Neural progenitor cell (in vitro differentiated cells): ENCODE results near the gene DCTPP1. TPM values are rescaled to one million over a fixed set of nuclear protein-coding genes. Genes with fewer than 3 reads are reported as not detected.

Source experiments
- DNase-seq: peaks from one replicate; pipeline ENCODE4 v3.0.0-alpha.2; 2016; ENCODE audit warnings: low spot score
- H2AFZ ChIP-seq: fragments of 200-600 bp; sonication (generic); replicated peaks from 2 replicates; pipeline ENCODE4 v1.6.1; 2016; ENCODE audit warnings: antibody characterized with exemption
- H3F3A ChIP-seq: fragments of 200-600 bp; sonication (generic); 2 replicates; pipeline ENCODE4 v1.6.1; 2016; ENCODE audit warnings: antibody characterized with exemption, low read depth
- H3K27ac ChIP-seq: fragments of 200-600 bp; sonication (generic); 2 replicates; pipeline ENCODE4 v1.5.1; 2016; ENCODE audit warnings: mild to moderate bottlenecking
- H3K27me3 ChIP-seq: fragments of 200-600 bp; sonication (generic); 2 replicates; pipeline ENCODE4 v1.6.1; 2016; ENCODE audit warnings: mild to moderate bottlenecking, moderate library complexity
- H3K36me3 ChIP-seq: fragments of 200-600 bp; sonication (generic); 2 replicates; pipeline ENCODE4 v1.5.1; 2016
- H3K4me1 ChIP-seq: fragments of 200-600 bp; sonication (generic); 2 replicates; pipeline ENCODE4 v1.6.1; 2016; ENCODE audit warnings: mixed run types
- H3K4me2 ChIP-seq: fragments of 200-600 bp; sonication (generic); 2 replicates; pipeline ENCODE4 v1.6.1; 2016
- H3K4me3 ChIP-seq: fragments of 200-600 bp; sonication (generic); 2 replicates; pipeline ENCODE4 v1.5.1; 2016
- H3K79me2 ChIP-seq: fragments of 200-600 bp; sonication (generic); 2 replicates; pipeline ENCODE4 v1.6.1; 2016; ENCODE audit warnings: low read depth
- H3K9ac ChIP-seq: fragments of 200-600 bp; sonication (generic); 2 replicates; pipeline ENCODE4 v1.6.1; 2016
- H3K9me3 ChIP-seq: fragments of 200-600 bp; sonication (generic); 2 replicates; pipeline ENCODE4 v1.5.1; 2016; ENCODE audit warnings: low read depth
- H4K20me1 ChIP-seq: fragments of 200-600 bp; sonication (generic); 2 replicates; pipeline ENCODE4 v1.6.1; 2016; ENCODE audit warnings: low read depth
- H3K27ac Mint-ChIP-seq: 3 replicates; pipeline ENCODE4 v1.8.0; 2021; ENCODE audit warnings: mixed read lengths
- H3K27me3 Mint-ChIP-seq: 2 replicates; pipeline ENCODE4 v1.8.0; 2022; ENCODE audit warnings: low read depth, mild to moderate bottlenecking, inconsistent platforms, moderate library complexity, mixed read lengths; ENCODE audit not compliant: insufficient read depth
- H3K36me3 Mint-ChIP-seq: 3 replicates; pipeline ENCODE4 v1.8.0; 2021; ENCODE audit warnings: mixed read lengths
- H3K4me1 Mint-ChIP-seq: 3 replicates; pipeline ENCODE4 v1.8.0; 2021; ENCODE audit warnings: mixed read lengths
- H3K4me3 Mint-ChIP-seq: 3 replicates; pipeline ENCODE4 v1.8.0; 2021; ENCODE audit warnings: mild to moderate bottlenecking, moderate library complexity, mixed read lengths
- H3K9me3 Mint-ChIP-seq: 3 replicates; pipeline ENCODE4 v1.8.0; 2020; ENCODE audit warnings: mixed read lengths
- EZH2 ChIP-seq: fragments of 200-600 bp; sonication (generic); IDR thresholded peaks from 2 replicates; pipeline ENCODE4 v1.6.1; 2017; ENCODE audit warnings: antibody characterized with exemption, mild to moderate bottlenecking, moderate library complexity
- EZH2phosphoT487 ChIP-seq: fragments of 200-600 bp; sonication (generic); IDR thresholded peaks from 2 replicates; pipeline ENCODE4 v1.6.1; 2017; ENCODE audit warnings: antibody characterized with exemption
- total RNA-seq: library from RNA; depleted of rRNA; stranded (reverse); fragments of >200 nt; gene quantifications from 2 replicates; pipeline ENCODE4 v1.2.3, GENCODE V29; 2015; ENCODE audit warnings: low replicate concordance
- TF ChIP-seq, protein P1 (sequence below): fragments of 200-600 bp; sonication (generic); IDR thresholded peaks from 2 replicates; pipeline ENCODE4 v1.5.1; 2017; ENCODE audit warnings: antibody characterized with exemption, mild to moderate bottlenecking

The DCTPP1 gene
- total RNA-seq, 1 donor from 2014 or later = 30.4 TPM

- no peak overlapping the region for H3K9ac ChIP-seq
- H4K20me1 ChIP-seq = no peaks in the 10 kb centered on the region
- Mint-ChIP-seq H3K27me3 (peaks cover 3% of the 10 kb centered on the region), H3K27ac (no peak overlapping the region), H3K36me3 (no peaks in the 10 kb centered on the region), H3K4me1 (no peaks in the 10 kb centered on the region), H3K9me3 (no peaks in the 10 kb centered on the region), H3K4me3 (no peak overlapping the region)
- no peak overlapping the region for H2AFZ ChIP-seq
- H3K79me2 ChIP-seq = no peaks in the 10 kb centered on the region
- no peak overlapping the region for H3K4me2 ChIP-seq
- H3K4me1 ChIP-seq = no peaks in the 10 kb centered on the region
- no peaks in the 10 kb centered on the region for H3K36me3 ChIP-seq
- DNase-seq = no peak
- H3K4me3 ChIP-seq = no peak overlapping the region
- no peaks in the 10 kb centered on the region for H3F3A ChIP-seq
- no peaks in the 10 kb centered on the region for H3K9me3 ChIP-seq
- H3K27ac ChIP-seq = no peak overlapping the region
- no peaks in the 10 kb centered on the region for H3K27me3 ChIP-seq
- TF ChIP-seq, protein P1, sequence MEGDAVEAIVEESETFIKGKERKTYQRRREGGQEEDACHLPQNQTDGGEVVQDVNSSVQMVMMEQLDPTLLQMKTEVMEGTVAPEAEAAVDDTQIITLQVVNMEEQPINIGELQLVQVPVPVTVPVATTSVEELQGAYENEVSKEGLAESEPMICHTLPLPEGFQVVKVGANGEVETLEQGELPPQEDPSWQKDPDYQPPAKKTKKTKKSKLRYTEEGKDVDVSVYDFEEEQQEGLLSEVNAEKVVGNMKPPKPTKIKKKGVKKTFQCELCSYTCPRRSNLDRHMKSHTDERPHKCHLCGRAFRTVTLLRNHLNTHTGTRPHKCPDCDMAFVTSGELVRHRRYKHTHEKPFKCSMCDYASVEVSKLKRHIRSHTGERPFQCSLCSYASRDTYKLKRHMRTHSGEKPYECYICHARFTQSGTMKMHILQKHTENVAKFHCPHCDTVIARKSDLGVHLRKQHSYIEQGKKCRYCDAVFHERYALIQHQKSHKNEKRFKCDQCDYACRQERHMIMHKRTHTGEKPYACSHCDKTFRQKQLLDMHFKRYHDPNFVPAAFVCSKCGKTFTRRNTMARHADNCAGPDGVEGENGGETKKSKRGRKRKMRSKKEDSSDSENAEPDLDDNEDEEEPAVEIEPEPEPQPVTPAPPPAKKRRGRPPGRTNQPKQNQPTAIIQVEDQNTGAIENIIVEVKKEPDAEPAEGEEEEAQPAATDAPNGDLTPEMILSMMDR = no peak
- TF ChIP-seq EZH2 (no peak), EZH2phosphoT487 (no peak)
These were observed 29.6 kb upstream of the DCTPP1 start for GRCh38 chr16:30459456-30459855.

- Histone ChIP-seq H2AFZ (no peak overlapping the region), H3K36me3 (no peaks in the 10 kb centered on the region), H3F3A (no peaks in the 10 kb centered on the region), H3K4me3 (no peak overlapping the region), H4K20me1 (no peaks in the 10 kb centered on the region), H3K27me3 (no peaks in the 10 kb centered on the region), H3K79me2 (no peaks in the 10 kb centered on the region), H3K9me3 (no peaks in the 10 kb centered on the region), H3K9ac (no peak overlapping the region), H3K4me1 (no peaks in the 10 kb centered on the region), H3K4me2 (no peak overlapping the region), H3K27ac (no peak overlapping the region)
- Mint-ChIP-seq H3K4me3 (no peak overlapping the region), H3K27me3 (peaks cover 6% of the 10 kb centered on the region), H3K27ac (no peak overlapping the region), H3K9me3 (no peaks in the 10 kb centered on the region), H3K36me3 (no peaks in the 10 kb centered on the region), H3K4me1 (no peaks in the 10 kb centered on the region)
- DNase-seq = no peak
- TF ChIP-seq EZH2phosphoT487 (no peak), EZH2 (no peak)
- TF ChIP-seq, protein P1 = no peak
These were observed 28.9 kb upstream of the DCTPP1 start for GRCh38 chr16:30458561-30459394.

DNA sequence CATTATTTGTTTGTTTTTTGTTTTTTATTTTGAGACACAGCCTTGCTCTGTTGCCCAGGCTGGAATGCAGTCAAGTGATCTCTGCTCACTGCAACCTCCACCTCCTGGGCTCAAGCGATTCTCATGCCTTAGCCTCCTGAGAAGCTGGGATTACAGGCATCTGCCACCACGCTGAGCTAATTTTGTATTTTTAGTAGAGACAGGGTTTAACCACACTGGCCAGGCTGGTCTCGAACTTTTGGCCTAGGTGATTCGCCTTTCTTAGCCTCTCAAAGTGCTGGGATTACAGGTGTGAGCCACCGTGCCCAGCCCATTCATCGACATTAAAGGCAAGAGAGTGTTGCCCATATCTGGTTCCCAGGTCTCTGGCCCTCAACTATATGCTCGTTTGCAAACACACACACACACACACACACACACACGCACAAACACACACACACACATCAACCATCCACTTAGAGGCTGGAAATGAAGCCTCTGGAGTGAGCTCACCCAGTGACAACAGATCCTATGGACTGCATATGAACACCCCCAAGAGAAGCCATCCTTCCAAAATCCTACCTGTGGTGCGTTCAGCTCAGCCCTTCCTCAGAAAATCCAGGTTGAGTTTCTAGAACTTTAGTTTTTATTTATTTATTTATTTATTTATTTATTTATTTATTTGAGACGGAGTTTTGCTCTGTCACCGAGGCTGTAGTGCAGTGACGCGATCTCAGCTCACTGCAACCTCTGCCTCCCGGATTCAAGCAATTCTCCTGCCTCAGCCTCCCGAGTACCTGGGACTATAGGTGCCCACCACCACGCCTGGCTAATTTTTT lies 28.1 kb upstream of the DCTPP1 start:
- no peak overlapping the region for H3K4me3 ChIP-seq
- TF ChIP-seq EZH2 (no peak), EZH2phosphoT487 (no peak)
- no peaks in the 10 kb centered on the region for H3K36me3 ChIP-seq
- no peak overlapping the region for H3K27ac ChIP-seq
- Mint-ChIP-seq H3K4me3 (no peak overlapping the region), H3K27me3 (peaks cover 6% of the 10 kb centered on the region), H3K27ac (no peak overlapping the region), H3K36me3 (no peaks in the 10 kb centered on the region), H3K9me3 (no peaks in the 10 kb centered on the region), H3K4me1 (no peaks in the 10 kb centered on the region)
- H3K27me3 ChIP-seq = no peaks in the 10 kb centered on the region
- no peak overlapping the region for H2AFZ ChIP-seq
- no peaks in the 10 kb centered on the region for H3K4me1 ChIP-seq
- DNase-seq = no peak
- H3K79me2 ChIP-seq = no peaks in the 10 kb centered on the region
- H3F3A ChIP-seq = no peaks in the 10 kb centered on the region
- H4K20me1 ChIP-seq = no peaks in the 10 kb centered on the region
- no peak overlapping the region for H3K9ac ChIP-seq
- H3K9me3 ChIP-seq = no peaks in the 10 kb centered on the region
- no peak overlapping the region for H3K4me2 ChIP-seq
